ENCODE results near the gene PRKD1.

GRCh38 chr14:29734732-29735131 is 192.9 kb downstream of the PRKD1 start:
- TF ChIP-seq, protein P1, sequence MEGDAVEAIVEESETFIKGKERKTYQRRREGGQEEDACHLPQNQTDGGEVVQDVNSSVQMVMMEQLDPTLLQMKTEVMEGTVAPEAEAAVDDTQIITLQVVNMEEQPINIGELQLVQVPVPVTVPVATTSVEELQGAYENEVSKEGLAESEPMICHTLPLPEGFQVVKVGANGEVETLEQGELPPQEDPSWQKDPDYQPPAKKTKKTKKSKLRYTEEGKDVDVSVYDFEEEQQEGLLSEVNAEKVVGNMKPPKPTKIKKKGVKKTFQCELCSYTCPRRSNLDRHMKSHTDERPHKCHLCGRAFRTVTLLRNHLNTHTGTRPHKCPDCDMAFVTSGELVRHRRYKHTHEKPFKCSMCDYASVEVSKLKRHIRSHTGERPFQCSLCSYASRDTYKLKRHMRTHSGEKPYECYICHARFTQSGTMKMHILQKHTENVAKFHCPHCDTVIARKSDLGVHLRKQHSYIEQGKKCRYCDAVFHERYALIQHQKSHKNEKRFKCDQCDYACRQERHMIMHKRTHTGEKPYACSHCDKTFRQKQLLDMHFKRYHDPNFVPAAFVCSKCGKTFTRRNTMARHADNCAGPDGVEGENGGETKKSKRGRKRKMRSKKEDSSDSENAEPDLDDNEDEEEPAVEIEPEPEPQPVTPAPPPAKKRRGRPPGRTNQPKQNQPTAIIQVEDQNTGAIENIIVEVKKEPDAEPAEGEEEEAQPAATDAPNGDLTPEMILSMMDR (IDR thresholded peaks at IDR 0.05; ENCODE audit: low read depth, low read length) = no peak
- TF ChIP-seq EZH2phosphoT487 (IDR thresholded peaks at IDR 0.05; ENCODE audit: low read depth) = no peak
